Glutamatergic neuron (in vitro differentiated cells): ENCODE data around the gene TOP2B. TPM values are rescaled to one million over a fixed set of nuclear protein-coding genes. Genes with fewer than 3 reads are reported as not detected.

Experiments
- DNase-seq: peaks from one replicate; pipeline ENCODE4 v3.0.0; 2022
- H3K27ac Mint-ChIP-seq: one replicate; pipeline ENCODE4 v1.8.0; 2020; ENCODE audit warnings: mild to moderate bottlenecking, mixed read lengths, inconsistent platforms; ENCODE audit not compliant: unreplicated experiment
- H3K27me3 Mint-ChIP-seq: one replicate; pipeline ENCODE4 v1.8.0; 2020; ENCODE audit warnings: mild to moderate bottlenecking, moderate library complexity, mixed read lengths, inconsistent platforms; ENCODE audit not compliant: unreplicated experiment
- H3K36me3 Mint-ChIP-seq: one replicate; pipeline ENCODE4 v1.8.0; 2020; ENCODE audit warnings: mild to moderate bottlenecking, mixed read lengths, inconsistent platforms; ENCODE audit not compliant: unreplicated experiment
- H3K4me1 Mint-ChIP-seq: one replicate; pipeline ENCODE4 v1.8.0; 2020; ENCODE audit warnings: mild to moderate bottlenecking, low read depth, mixed read lengths, inconsistent platforms; ENCODE audit not compliant: unreplicated experiment
- H3K4me3 Mint-ChIP-seq: one replicate; pipeline ENCODE4 v1.8.0; 2020; ENCODE audit warnings: mild to moderate bottlenecking, mixed read lengths, inconsistent platforms; ENCODE audit not compliant: unreplicated experiment
- H3K9me3 Mint-ChIP-seq: one replicate; pipeline ENCODE4 v1.8.0; 2020; ENCODE audit warnings: mild to moderate bottlenecking, moderate library complexity, mixed read lengths, inconsistent platforms; ENCODE audit not compliant: unreplicated experiment
- total RNA-seq: library from RNA; stranded (reverse); fragmentation: NEBNext Ultra II Directional; extraction: Animal tissue kit (Norgen Biotek cat#: 25700); gene quantifications from one replicate; pipeline ENCODE4 v1.2.1, GENCODE V29; 2021; ENCODE audit not compliant: unreplicated experiment
- TF ChIP-seq, protein P1 (sequence below): fragments of 200-600 bp; sonication (generic); IDR thresholded peaks from one replicate; pipeline ENCODE4 v1.5.0; 2021; ENCODE audit not compliant: partially characterized antibody, unreplicated experiment

TOP2B gene
- total RNA-seq, 1 donor from 2014 or later = 250 TPM

DNA sequence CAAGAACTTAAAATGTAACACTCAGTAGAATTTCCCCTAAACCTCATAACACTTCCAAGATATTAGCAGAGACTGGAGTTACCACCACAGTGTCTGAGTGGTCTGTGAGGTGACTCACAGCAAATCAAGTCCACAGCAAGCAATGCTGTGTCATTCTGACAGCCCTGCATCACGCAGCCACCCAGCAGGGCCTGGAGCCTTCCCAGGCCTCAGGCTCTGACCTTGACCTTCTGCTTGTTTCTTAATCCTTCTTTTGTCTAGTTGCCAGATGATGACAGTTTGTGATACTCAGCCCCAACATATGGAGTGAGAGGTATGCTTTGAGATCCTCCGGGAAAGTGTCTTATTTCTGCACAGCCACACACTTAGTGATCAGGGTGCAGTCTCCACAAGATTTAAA lies 82.5 kb downstream of the TOP2B start:
- peaks cover 4% of the 10 kb centered on the region for H3K9me3 Mint-ChIP-seq
- no peaks in the 10 kb centered on the region for H3K4me1 Mint-ChIP-seq

DNA sequence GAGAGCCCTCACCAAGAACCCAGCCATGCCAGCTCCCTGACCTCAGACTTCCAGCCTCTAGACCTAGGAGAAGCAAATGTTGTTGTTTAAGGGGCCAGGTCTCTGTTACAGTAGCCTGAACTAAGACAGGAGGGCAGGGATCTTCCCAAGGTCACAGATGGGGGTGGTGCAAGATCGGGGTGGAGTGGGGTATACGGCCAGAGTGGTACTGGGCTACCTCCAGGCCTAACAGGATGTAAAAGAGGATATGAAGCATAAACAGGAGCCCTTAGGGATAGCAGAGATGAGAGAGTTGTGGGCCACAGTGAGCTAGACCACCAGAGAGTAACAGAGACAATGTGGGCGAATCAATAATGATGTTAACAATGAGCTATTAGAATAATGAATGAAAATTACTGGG lies 82.9 kb downstream of the TOP2B start:
- peaks cover 4% of the 10 kb centered on the region for H3K9me3 Mint-ChIP-seq
- TF ChIP-seq, protein P1, sequence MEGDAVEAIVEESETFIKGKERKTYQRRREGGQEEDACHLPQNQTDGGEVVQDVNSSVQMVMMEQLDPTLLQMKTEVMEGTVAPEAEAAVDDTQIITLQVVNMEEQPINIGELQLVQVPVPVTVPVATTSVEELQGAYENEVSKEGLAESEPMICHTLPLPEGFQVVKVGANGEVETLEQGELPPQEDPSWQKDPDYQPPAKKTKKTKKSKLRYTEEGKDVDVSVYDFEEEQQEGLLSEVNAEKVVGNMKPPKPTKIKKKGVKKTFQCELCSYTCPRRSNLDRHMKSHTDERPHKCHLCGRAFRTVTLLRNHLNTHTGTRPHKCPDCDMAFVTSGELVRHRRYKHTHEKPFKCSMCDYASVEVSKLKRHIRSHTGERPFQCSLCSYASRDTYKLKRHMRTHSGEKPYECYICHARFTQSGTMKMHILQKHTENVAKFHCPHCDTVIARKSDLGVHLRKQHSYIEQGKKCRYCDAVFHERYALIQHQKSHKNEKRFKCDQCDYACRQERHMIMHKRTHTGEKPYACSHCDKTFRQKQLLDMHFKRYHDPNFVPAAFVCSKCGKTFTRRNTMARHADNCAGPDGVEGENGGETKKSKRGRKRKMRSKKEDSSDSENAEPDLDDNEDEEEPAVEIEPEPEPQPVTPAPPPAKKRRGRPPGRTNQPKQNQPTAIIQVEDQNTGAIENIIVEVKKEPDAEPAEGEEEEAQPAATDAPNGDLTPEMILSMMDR = no peak
- peaks cover 11% of the 10 kb centered on the region for H3K36me3 Mint-ChIP-seq
- no peak for DNase-seq
- peaks cover 2% of the 10 kb centered on the region for H3K27me3 Mint-ChIP-seq
- H3K4me1 Mint-ChIP-seq = no peaks in the 10 kb centered on the region
- no peak overlapping the region for H3K27ac Mint-ChIP-seq
- H3K4me3 Mint-ChIP-seq = no peak overlapping the region

More for the DNA sequence above, 82.5 kb downstream of the TOP2B start:
- TF ChIP-seq, protein P1 = no peak
- Mint-ChIP-seq H3K36me3 (peaks cover 11% of the 10 kb centered on the region), H3K27ac (no peak overlapping the region), H3K4me3 (no peak overlapping the region), H3K27me3 (peaks cover 2% of the 10 kb centered on the region)
- DNase-seq = no peak

DNA sequence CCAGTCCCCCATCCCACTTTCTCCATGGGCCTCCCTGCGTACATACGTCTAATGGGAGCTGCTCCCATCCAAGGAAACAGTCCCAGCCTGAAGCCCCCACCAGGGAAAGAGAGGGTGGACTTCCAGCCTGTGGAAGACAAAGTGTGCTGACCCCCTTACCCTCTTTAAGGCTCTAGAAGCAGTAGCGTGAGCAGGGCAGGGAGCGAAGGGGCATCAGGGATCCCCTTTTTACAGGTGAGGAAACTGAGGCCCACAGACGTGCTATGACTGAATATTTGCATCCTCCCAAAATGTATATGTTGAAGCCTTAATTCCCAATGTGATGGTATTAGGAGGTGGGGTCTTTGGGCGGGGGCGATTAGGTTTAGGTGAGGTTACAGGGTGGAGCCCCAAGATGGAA lies 83.4 kb downstream of the TOP2B start:
- peaks cover 2% of the 10 kb centered on the region for H3K27me3 Mint-ChIP-seq
- peaks cover 4% of the 10 kb centered on the region for H3K9me3 Mint-ChIP-seq
- no peak for DNase-seq
- no peaks in the 10 kb centered on the region for H3K4me1 Mint-ChIP-seq
- H3K36me3 Mint-ChIP-seq = peaks cover 11% of the 10 kb centered on the region
- no peak overlapping the region for H3K27ac Mint-ChIP-seq
- TF ChIP-seq, protein P1 = no peak
- H3K4me3 Mint-ChIP-seq = no peak overlapping the region

DNA sequence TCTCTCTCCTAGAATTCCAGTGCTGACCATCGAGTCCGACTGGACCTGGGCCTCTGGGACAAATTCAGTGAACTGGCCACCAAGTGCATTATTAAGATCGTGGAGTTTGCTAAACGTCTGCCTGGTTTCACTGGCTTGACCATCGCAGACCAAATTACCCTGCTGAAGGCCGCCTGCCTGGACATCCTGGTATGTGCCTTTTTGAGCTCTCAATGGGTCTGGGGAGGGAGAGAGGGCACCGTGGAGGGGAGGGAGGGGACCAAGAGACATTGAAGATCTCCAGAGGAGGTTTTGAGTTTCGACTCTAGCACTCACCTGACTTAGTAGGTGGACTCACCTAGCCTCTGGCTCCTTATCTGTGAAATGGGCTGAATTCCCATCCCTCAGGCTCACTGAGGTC lies 84.2 kb downstream of the TOP2B start:
- Mint-ChIP-seq H3K36me3 (peaks cover 14% of the 10 kb centered on the region), H3K4me1 (no peaks in the 10 kb centered on the region), H3K9me3 (peaks cover 4% of the 10 kb centered on the region), H3K4me3 (no peak overlapping the region), H3K27ac (no peak overlapping the region), H3K27me3 (peaks cover 2% of the 10 kb centered on the region)
- TF ChIP-seq, protein P1 = no peak
- DNase-seq = no peak

DNA sequence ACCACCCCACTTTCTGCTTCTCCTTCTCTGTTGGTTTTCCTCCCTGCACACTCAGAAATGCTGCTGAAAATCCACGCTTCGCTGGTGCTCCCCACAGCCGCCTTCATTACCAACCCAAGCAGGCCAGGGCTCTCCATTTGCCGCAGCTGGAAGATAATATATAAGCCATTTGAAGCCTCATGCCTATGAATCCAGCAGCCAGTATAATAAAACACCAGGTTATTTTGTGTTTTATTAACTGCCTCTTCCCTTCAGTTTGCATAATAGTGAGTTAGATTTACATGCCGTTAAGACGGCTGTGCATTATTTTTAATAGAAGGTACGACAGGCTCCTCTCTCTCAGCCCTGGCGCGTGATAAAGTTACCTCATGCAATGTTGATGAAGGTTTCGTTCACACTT lies 86.6 kb downstream of the TOP2B start:
- H3K27me3 Mint-ChIP-seq = peaks cover 4% of the 10 kb centered on the region
- DNase-seq = no peak
- no peak overlapping the region for H3K27ac Mint-ChIP-seq
- peaks cover 7% of the 10 kb centered on the region for H3K4me1 Mint-ChIP-seq
- peaks cover 17% of the 10 kb centered on the region for H3K36me3 Mint-ChIP-seq
- H3K9me3 Mint-ChIP-seq = peaks cover 4% of the 10 kb centered on the region
- no peak overlapping the region for H3K4me3 Mint-ChIP-seq
- TF ChIP-seq, protein P1 = no peak
